Measurements from ENCODE around the gene SIN3B.

SIN3B gene

GRCh38 chr19:16875584-16876555, 46.7 kb downstream of the SIN3B start:
- H3K36me3 ChIP-seq (ENCODE audit: insufficient read depth, low read length): peaks cover 70% of the 10 kb centered on the region

DNA sequence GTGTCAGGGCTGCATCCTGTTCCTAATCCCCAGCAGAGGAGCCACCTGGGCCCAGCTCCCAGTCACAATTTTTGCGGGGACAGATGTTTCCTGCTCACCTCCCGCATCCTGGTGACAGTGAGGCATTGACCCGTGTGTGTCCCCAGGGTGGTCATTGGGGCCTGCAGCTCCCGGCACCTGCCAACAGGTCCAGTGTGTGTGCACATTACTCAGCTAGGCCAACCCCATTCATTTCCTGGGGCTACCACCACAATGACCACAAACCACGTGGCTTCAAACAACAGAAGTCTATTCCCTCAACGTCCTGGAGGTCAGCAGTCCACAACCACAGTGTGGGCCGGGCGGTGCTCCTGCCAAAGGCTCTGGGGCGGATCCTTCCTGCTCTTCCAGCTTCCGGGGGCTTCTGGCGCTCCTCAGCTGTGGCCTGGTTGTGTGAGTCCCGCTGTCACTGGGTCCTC, 47.7 kb downstream of the SIN3B start:
- H3K9me3 ChIP-seq (ENCODE audit: low read length): peaks cover 11% of the 10 kb centered on the region; the same call in 1 of the 2 replicates
- H3K36me3 ChIP-seq (ENCODE audit: insufficient read depth, low read length): peaks cover 61% of the 10 kb centered on the region
- no peak for TF ChIP-seq EZH2 (IDR thresholded peaks at IDR 0.05; ENCODE audit: borderline replicate concordance, low read length)
- no peak overlapping the region for H3K9ac ChIP-seq (ENCODE audit: low read length)
- no peaks in the 10 kb centered on the region for H3K27me3 ChIP-seq (ENCODE audit: insufficient read depth, low read length)
- H3K4me1 ChIP-seq (ENCODE audit: insufficient read depth, low read length, severe bottlenecking): no peaks in the 10 kb centered on the region
- no peak overlapping the region for H2AFZ ChIP-seq (ENCODE audit: low read length)
- no peaks in the 10 kb centered on the region for H3K9me2 ChIP-seq (ENCODE audit: low read depth, low read length)
- no peaks in the 10 kb centered on the region for H3K79me2 ChIP-seq (ENCODE audit: insufficient read depth, low read length)
- H4K20me1 ChIP-seq (ENCODE audit: insufficient read depth, low read length): no peaks in the 10 kb centered on the region
- no peak overlapping the region for H3K4me3 ChIP-seq (ENCODE audit: low read depth, low read length, poor library complexity, severe bottlenecking)
- no peaks in the 10 kb centered on the region for H3F3A ChIP-seq (ENCODE audit: insufficient read depth, low read length)
- no peak overlapping the region for H3K4me2 ChIP-seq (ENCODE audit: low read length)
- no peak overlapping the region for H3K27ac ChIP-seq (ENCODE audit: low read depth, low read length, poor library complexity, severe bottlenecking)

More at GRCh38 chr19:16875584-16876555, 46.7 kb downstream of the SIN3B start:
- no peak overlapping the region for H3K4me2 ChIP-seq (ENCODE audit: low read length)
- no peak overlapping the region for H2AFZ ChIP-seq (ENCODE audit: low read length)
- H3K4me1 ChIP-seq (ENCODE audit: insufficient read depth, low read length, severe bottlenecking): no peaks in the 10 kb centered on the region
- TF ChIP-seq, protein P1, sequence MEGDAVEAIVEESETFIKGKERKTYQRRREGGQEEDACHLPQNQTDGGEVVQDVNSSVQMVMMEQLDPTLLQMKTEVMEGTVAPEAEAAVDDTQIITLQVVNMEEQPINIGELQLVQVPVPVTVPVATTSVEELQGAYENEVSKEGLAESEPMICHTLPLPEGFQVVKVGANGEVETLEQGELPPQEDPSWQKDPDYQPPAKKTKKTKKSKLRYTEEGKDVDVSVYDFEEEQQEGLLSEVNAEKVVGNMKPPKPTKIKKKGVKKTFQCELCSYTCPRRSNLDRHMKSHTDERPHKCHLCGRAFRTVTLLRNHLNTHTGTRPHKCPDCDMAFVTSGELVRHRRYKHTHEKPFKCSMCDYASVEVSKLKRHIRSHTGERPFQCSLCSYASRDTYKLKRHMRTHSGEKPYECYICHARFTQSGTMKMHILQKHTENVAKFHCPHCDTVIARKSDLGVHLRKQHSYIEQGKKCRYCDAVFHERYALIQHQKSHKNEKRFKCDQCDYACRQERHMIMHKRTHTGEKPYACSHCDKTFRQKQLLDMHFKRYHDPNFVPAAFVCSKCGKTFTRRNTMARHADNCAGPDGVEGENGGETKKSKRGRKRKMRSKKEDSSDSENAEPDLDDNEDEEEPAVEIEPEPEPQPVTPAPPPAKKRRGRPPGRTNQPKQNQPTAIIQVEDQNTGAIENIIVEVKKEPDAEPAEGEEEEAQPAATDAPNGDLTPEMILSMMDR (IDR thresholded peaks at IDR 0.05; ENCODE audit: low read length): no peak
- TF ChIP-seq EZH2 (IDR thresholded peaks at IDR 0.05; ENCODE audit: borderline replicate concordance, low read length): no peak
- H3K9me3 ChIP-seq (ENCODE audit: low read length): 0 out of 2 replicates have a peak, but pooled peaks cover under 1% of the 10 kb centered on the region
- no peaks in the 10 kb centered on the region for H4K20me1 ChIP-seq (ENCODE audit: insufficient read depth, low read length)
- no peaks in the 10 kb centered on the region for H3K9me2 ChIP-seq (ENCODE audit: low read depth, low read length)
- no peak overlapping the region for H3K4me3 ChIP-seq (ENCODE audit: low read depth, low read length, poor library complexity, severe bottlenecking)
- H3F3A ChIP-seq (ENCODE audit: insufficient read depth, low read length): no peaks in the 10 kb centered on the region
- H3K9ac ChIP-seq (ENCODE audit: low read length): no peak overlapping the region
- H3K27me3 ChIP-seq (ENCODE audit: insufficient read depth, low read length): no peaks in the 10 kb centered on the region
- H3K79me2 ChIP-seq (ENCODE audit: insufficient read depth, low read length): no peaks in the 10 kb centered on the region
- peak overlapping the region; percentile 41 for H3K27ac ChIP-seq (ENCODE audit: low read depth, low read length, poor library complexity, severe bottlenecking)

GRCh38 chr19:16877581-16877980, 48.4 kb downstream of the SIN3B start:
- TF ChIP-seq, protein P1 (IDR thresholded peaks at IDR 0.05; ENCODE audit: low read length): no peak
- TF ChIP-seq EZH2 (IDR thresholded peaks at IDR 0.05; ENCODE audit: borderline replicate concordance, low read length): no peak
- Histone ChIP-seq H3K27ac (ENCODE audit: low read depth, low read length, poor library complexity, severe bottlenecking) (no peak overlapping the region), H3K4me1 (ENCODE audit: insufficient read depth, low read length, severe bottlenecking) (no peaks in the 10 kb centered on the region), H3K27me3 (ENCODE audit: insufficient read depth, low read length) (no peaks in the 10 kb centered on the region), H3K4me3 (ENCODE audit: low read depth, low read length, poor library complexity, severe bottlenecking) (no peak overlapping the region), H2AFZ (ENCODE audit: low read length) (no peak overlapping the region), H3K9me3 (ENCODE audit: low read length) (peaks cover 13% of the 10 kb centered on the region; the same call in 1 of the 2 replicates), H4K20me1 (ENCODE audit: insufficient read depth, low read length) (no peaks in the 10 kb centered on the region), H3K9ac (ENCODE audit: low read length) (no peak overlapping the region), H3F3A (ENCODE audit: insufficient read depth, low read length) (no peaks in the 10 kb centered on the region), H3K79me2 (ENCODE audit: insufficient read depth, low read length) (no peaks in the 10 kb centered on the region), H3K4me2 (ENCODE audit: low read length) (no peak overlapping the region), H3K9me2 (ENCODE audit: low read depth, low read length) (no peaks in the 10 kb centered on the region), H3K36me3 (ENCODE audit: insufficient read depth, low read length) (peaks cover 57% of the 10 kb centered on the region)
